Neural crest cell (in vitro differentiated cells): ENCODE measurements around the gene STMN3. TPM values are rescaled to one million over a fixed set of nuclear protein-coding genes. Genes with fewer than 3 reads are reported as not detected.

ENCODE experiments used
- DNase-seq: peaks from one replicate; pipeline ENCODE4 v3.0.0; 2021; ENCODE audit warnings: low read depth, mixed read lengths, low spot score
- H3K27ac Mint-ChIP-seq: one replicate; pipeline ENCODE4 v1.8.0; 2021; ENCODE audit warnings: mild to moderate bottlenecking, mixed read lengths; ENCODE audit not compliant: unreplicated experiment
- H3K27me3 Mint-ChIP-seq: 2 replicates; pipeline ENCODE4 v1.8.0; 2021; ENCODE audit warnings: low read depth, mild to moderate bottlenecking, mixed read lengths
- H3K36me3 Mint-ChIP-seq: 2 replicates; pipeline ENCODE4 v1.8.0; 2021; ENCODE audit warnings: low read depth, mild to moderate bottlenecking, mixed read lengths
- H3K4me1 Mint-ChIP-seq: 2 replicates; pipeline ENCODE4 v1.8.0; 2021; ENCODE audit warnings: mixed read lengths
- H3K4me3 Mint-ChIP-seq: one replicate; pipeline ENCODE4 v1.8.0; 2021; ENCODE audit warnings: mild to moderate bottlenecking, mixed read lengths
- H3K9me3 Mint-ChIP-seq: 2 replicates; pipeline ENCODE4 v1.8.0; 2021; ENCODE audit warnings: mixed read lengths
- total RNA-seq: library from RNA; stranded (reverse); gene quantifications from 2 replicates; pipeline ENCODE4 v1.2.1, GENCODE V29; 2021
- TF ChIP-seq, protein P1 (sequence below): fragments of 200-600 bp; sonication (generic); conservative IDR thresholded peaks from 2 replicates; pipeline ENCODE4 v1.5.0; 2021; ENCODE audit warnings: antibody characterized with exemption, mild to moderate bottlenecking

The STMN3 gene
- total RNA-seq, 1 donor from 2014 or later, result 101 TPM

DNA sequence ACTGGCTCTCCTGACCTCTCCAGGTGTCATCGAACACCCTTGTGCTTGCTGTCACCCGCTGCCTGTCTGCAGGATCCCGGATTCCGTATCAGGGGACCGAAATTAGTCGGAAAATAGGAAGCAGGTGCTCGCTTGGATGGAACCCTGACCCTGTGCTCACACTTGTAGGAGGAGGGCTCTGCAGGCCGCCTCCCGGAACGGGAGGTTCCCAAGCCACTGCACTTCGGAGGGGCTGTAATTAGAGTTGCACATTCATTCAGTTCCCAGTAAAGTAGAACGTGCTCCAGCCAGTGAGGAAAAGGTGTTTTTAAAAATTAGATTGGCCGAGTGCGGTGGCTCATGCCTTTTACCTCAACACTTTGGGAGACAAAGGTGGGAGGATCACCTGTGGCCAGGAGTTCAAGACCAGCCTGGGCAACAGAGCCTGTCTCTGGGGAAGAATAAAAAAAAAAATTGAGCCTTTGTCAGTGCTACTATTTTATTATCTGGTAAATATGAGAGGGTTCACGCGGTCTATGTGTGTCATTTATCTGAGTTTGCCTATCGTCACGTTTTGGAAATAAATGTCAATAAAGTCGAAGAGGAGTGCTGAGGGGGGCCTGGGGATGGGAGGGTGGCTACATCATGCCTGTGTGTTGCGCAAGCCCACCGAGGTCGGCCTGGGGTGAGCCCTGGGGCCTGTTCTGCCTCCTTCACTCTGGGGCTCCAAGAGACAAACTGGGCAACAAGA, 24.8 kb downstream of the STMN3 start:
- no peak for DNase-seq
- Mint-ChIP-seq H3K4me3 (peak overlapping the region; percentile 87), H3K4me1 (peaks cover 23% of the 10 kb centered on the region), H3K27ac (no peak overlapping the region), H3K27me3 (no peaks in the 10 kb centered on the region), H3K9me3 (no peaks in the 10 kb centered on the region), H3K36me3 (no peaks in the 10 kb centered on the region)
- TF ChIP-seq, protein P1, sequence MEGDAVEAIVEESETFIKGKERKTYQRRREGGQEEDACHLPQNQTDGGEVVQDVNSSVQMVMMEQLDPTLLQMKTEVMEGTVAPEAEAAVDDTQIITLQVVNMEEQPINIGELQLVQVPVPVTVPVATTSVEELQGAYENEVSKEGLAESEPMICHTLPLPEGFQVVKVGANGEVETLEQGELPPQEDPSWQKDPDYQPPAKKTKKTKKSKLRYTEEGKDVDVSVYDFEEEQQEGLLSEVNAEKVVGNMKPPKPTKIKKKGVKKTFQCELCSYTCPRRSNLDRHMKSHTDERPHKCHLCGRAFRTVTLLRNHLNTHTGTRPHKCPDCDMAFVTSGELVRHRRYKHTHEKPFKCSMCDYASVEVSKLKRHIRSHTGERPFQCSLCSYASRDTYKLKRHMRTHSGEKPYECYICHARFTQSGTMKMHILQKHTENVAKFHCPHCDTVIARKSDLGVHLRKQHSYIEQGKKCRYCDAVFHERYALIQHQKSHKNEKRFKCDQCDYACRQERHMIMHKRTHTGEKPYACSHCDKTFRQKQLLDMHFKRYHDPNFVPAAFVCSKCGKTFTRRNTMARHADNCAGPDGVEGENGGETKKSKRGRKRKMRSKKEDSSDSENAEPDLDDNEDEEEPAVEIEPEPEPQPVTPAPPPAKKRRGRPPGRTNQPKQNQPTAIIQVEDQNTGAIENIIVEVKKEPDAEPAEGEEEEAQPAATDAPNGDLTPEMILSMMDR, result no peak

DNA sequence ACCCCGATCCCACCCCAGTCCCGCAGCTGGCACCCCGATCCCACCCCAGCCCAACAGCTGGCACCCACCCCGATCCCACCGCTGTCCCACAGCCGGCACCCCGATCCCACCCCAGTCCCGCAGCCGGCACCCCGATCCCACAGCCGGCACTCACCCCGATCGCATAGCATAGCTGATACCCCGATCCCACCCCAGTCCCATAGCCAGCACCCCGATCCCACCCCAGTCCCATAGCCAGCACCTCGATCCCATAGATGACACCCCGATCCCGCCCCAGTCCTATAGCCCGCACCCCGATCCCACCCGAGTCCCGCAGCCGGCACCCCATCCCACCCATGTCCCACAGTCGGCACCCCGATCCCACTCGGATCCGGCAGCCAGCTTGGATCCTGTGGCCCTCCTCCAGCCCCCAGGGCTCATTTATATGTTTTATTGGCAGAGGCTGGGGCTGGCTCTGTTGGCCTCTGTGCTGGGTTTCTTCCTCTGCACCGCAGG, 25.4 kb downstream of the STMN3 start:
- Mint-ChIP-seq H3K4me1 (peaks cover 23% of the 10 kb centered on the region), H3K36me3 (peaks cover under 1% of the 10 kb centered on the region), H3K27me3 (no peaks in the 10 kb centered on the region), H3K9me3 (no peaks in the 10 kb centered on the region), H3K27ac (no peak overlapping the region), H3K4me3 (peak overlapping the region; percentile 87)
- DNase-seq, result no peak
- TF ChIP-seq, protein P1, result no peak

DNA sequence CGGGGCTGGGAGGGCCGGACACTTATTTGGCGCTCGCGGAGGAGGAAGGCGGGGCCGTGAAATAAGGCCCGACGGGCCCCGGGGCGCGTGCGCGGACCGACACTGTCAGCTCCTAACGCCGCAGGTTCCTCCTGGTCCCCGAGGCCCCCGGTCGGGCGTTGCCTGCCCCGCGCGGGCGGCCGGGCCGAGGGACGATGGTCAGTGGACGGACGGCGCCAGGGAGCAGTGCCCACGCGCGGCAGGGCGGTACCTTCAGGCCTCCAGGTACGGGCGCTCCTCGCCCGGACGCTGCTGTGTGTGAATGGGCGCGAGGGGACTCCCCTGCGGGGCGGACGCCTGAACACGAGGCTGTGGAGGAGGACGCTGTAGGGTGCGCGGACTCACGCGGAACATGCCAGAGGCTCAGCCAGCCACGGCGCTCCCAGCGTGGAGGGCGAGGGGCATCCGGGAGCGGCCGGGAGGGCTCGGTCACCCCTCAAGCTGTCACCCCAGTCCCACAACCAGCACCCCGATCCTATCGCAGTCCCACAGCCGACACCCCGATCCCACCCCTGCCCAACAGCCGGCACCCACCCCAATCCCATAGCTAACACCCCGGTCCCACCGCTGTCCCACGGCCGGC, 26.0 kb downstream of the STMN3 start:
- Mint-ChIP-seq H3K4me1 (peaks cover 25% of the 10 kb centered on the region), H3K4me3 (peak overlapping the region; percentile 76), H3K9me3 (no peaks in the 10 kb centered on the region), H3K27ac (no peak overlapping the region), H3K27me3 (no peaks in the 10 kb centered on the region), H3K36me3 (peaks cover 4% of the 10 kb centered on the region)
- DNase-seq, result peak; percentile 91
- TF ChIP-seq, protein P1, result no peak

DNA sequence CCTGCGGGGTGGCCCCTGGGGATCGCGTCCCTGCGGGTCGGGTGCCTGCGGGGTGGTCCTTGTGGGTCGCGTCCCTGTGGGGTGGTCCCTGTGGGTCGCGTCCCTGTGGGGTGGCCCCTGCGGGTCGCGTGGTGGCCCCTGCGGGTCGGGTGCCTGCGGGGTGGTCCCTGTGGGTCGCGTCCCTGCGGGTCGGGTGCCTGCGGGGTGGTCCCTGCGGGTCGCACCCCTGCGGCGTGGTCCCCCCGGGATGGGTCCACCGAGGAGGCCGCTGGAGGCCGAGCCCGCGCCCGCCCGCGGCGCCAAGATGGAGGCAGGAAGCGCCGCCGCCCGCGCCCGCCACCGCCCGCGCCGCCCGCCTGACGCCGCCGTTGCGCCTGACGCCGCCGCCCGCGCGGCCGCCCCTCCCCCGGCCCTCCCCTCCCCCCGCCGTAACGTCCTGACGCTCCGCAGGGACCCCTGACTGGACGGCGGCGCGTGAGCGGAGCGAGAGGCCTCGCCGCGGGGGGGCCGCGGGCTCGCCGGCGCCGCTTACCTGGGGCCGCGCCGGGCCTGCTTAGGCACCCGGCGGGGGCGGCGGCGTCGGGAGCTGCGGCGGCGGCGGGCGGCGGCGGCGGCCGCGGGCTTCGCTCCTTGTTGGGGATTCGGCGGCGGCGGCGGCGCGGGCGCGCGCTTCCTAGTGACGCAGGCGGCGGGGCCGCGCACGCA, 26.6 kb downstream of the STMN3 start, which contains the start of gene GMEB2:
Gene GMEB2, minus strand, starts transcription at position 678 of the 705 bp plus-strand sequence. CDS start 7,704 bp downstream, outside the sequence.
- TF ChIP-seq, protein P1, result no peak
- Mint-ChIP-seq H3K4me3 (peak within 1 kb of the TSS; percentile 86), H3K27ac (no peak within 1 kb of the TSS), H3K27me3 (no peaks in the 10 kb centered on the region), H3K9me3 (no peaks in the 10 kb centered on the region), H3K36me3 (peaks cover 4% of the 10 kb centered on the region), H3K4me1 (peaks cover 26% of the 10 kb centered on the region)
- DNase-seq, result no peak

DNA sequence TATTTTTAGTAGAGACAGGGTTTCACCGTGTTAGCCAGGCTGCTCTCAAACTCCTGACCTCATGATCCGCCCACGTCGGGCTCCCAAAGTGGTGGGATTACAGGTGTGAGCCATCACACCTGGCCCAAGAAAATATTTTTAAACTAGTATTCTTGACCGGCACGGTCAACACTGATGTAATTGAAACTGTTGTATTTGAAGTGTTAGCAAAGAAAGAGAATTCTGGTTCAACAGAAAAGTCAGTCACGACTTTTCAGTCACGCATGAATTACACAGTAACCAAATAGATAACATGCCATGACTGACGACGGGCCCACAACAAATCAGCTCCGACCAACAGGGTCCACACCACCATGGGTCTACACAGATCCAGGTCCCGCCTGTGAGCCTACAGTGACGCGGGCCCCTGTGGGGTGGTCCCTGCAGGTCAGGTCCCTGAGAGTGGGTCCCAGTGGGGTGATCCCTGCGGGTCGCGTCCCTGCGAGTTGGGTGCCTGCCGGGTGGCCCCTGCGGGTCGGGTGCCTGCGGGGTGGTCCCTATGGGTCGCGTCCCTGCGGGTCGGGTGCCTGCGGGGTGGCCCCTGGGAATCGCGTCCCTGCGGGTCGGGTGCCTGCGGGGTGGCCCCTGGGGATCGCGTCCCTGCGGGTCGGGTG, 27.3 kb downstream of the STMN3 start:
- no peak for DNase-seq
- H3K36me3 Mint-ChIP-seq, result peaks cover 4% of the 10 kb centered on the region
- peak overlapping the region; percentile 86 for H3K4me3 Mint-ChIP-seq
- peaks cover 30% of the 10 kb centered on the region for H3K4me1 Mint-ChIP-seq
- no peaks in the 10 kb centered on the region for H3K9me3 Mint-ChIP-seq
- TF ChIP-seq, protein P1, result no peak
- no peak overlapping the region for H3K27ac Mint-ChIP-seq
- H3K27me3 Mint-ChIP-seq, result no peaks in the 10 kb centered on the region
